GM12892 (cell line): ENCODE data around the gene CPLX1.

Experiments
- POLR2A ChIP-seq: IDR thresholded peaks from 2 replicates; pipeline ENCODE4 v1.6.1; 2011; ENCODE audit warnings: low read depth, low read length, control low read depth
- POLR2AphosphoS5 ChIP-seq: IDR thresholded peaks from 2 replicates; pipeline ENCODE4 v1.6.1; 2011; ENCODE audit warnings: low read depth, low read length, control low read depth

DNA sequence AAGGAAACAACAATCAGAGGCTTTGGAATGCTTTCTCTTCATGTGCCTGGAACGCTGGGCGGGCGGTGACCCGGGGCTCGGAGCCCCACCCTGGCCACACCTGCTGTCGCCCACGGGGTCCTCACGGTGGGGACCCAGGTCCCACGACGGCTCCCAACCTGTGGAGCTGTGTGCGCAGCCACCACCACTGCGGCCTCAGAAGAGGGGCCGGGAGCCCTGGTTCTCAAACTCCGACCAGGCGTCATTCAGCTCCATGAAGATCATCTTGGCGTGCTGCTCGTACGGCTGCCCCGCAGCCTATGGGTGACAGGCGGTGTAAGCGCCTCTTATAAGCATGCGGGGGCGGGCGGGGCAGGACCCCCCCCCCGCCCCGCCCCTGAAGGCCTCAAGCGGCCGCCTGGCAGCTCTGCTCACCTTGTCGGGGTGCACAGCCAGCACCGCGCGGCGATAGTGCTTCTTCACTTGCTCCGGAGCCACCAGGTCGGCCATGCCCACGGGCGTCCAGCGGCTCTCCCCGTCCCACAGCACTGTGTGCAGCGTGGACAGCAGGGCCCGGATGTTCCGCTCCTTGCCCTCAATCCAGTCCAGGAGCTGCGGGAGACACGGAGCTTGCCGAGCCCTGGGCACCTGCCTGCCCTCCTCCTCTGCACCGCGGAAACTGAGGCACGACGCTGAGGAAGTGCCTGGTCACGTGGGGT lies 23.7 kb upstream of the CPLX1 start:
- TF ChIP-seq POLR2A (no peak), POLR2AphosphoS5 (no peak)
